Astrocyte (in vitro differentiated cells and primary cell): ENCODE results near the gene GRIK3. TPM values are rescaled to one million over a fixed set of nuclear protein-coding genes. Genes with fewer than 3 reads are reported as not detected.

Experiments
- DNase-seq: peaks from one replicate; pipeline ENCODE4 v3.0.0-alpha.2; 2010; ENCODE audit warnings: low read depth
- FAIRE-seq: peaks from 2 replicates; lab custom pipeline; 2011; peaks lifted over from hg19 to GRCh38; lab: Jason Lieb, UNC
- H2AFZ ChIP-seq: 2 replicates; pipeline ENCODE4 v1.6.0; 2012; ENCODE audit warnings: low read depth, low read length, inconsistent platforms
- H3K27ac ChIP-seq: 2 replicates; pipeline ENCODE4 v1.5.1; 2011; ENCODE audit warnings: low read depth, low read length, inconsistent platforms
- H3K27me3 ChIP-seq: 2 replicates; pipeline ENCODE4 v1.6.0; 2011; ENCODE audit warnings: low read length, inconsistent platforms; ENCODE audit not compliant: insufficient read depth
- H3K36me3 ChIP-seq: 2 replicates; pipeline ENCODE4 v1.5.1; 2011; ENCODE audit warnings: low read length, inconsistent platforms; ENCODE audit not compliant: insufficient read depth
- H3K4me1 ChIP-seq: 2 replicates; pipeline ENCODE4 v1.5.1; 2011; ENCODE audit warnings: low read length, inconsistent platforms; ENCODE audit not compliant: insufficient read depth
- H3K4me2 ChIP-seq: 2 replicates; pipeline ENCODE4 v1.6.0; 2012; ENCODE audit warnings: low read length, inconsistent platforms
- H3K4me3 ChIP-seq: 2 replicates; pipeline ENCODE4 v1.5.1; 2011; ENCODE audit warnings: low read depth, mild to moderate bottlenecking, low read length, inconsistent platforms; ENCODE audit not compliant: insufficient read depth
- H3K79me2 ChIP-seq: 2 replicates; pipeline ENCODE4 v1.6.0; 2012; ENCODE audit warnings: mild to moderate bottlenecking, low read length, inconsistent platforms; ENCODE audit not compliant: insufficient read depth
- H3K9ac ChIP-seq: 2 replicates; pipeline ENCODE4 v1.6.0; 2012; ENCODE audit warnings: mild to moderate bottlenecking, low read length, inconsistent platforms
- H3K9me3 ChIP-seq: 2 replicates; pipeline ENCODE4 v1.5.1; 2012; ENCODE audit warnings: low read depth, mild to moderate bottlenecking, low read length, inconsistent platforms; ENCODE audit not compliant: insufficient read depth
- H4K20me1 ChIP-seq: 2 replicates; pipeline ENCODE4 v1.6.0; 2012; ENCODE audit warnings: low read length, inconsistent platforms; ENCODE audit not compliant: insufficient read depth
- H3K27ac Mint-ChIP-seq: one replicate; pipeline ENCODE4 v1.8.0; 2021; ENCODE audit warnings: mild to moderate bottlenecking, mixed read lengths; ENCODE audit not compliant: unreplicated experiment
- H3K27me3 Mint-ChIP-seq: one replicate; pipeline ENCODE4 v1.8.0; 2021; ENCODE audit warnings: low read depth, mixed read lengths; ENCODE audit not compliant: unreplicated experiment
- H3K36me3 Mint-ChIP-seq: one replicate; pipeline ENCODE4 v1.8.0; 2021; ENCODE audit warnings: low read depth, mixed read lengths; ENCODE audit not compliant: unreplicated experiment
- H3K4me1 Mint-ChIP-seq: one replicate; pipeline ENCODE4 v1.8.0; 2021; ENCODE audit warnings: low read depth, mixed read lengths; ENCODE audit not compliant: unreplicated experiment
- H3K4me3 Mint-ChIP-seq: one replicate; pipeline ENCODE4 v1.8.0; 2021; ENCODE audit warnings: mild to moderate bottlenecking, moderate library complexity, mixed read lengths; ENCODE audit not compliant: unreplicated experiment
- H3K9me3 Mint-ChIP-seq: one replicate; pipeline ENCODE4 v1.8.0; 2021; ENCODE audit warnings: mild to moderate bottlenecking, mixed read lengths; ENCODE audit not compliant: unreplicated experiment
- EZH2 ChIP-seq: IDR thresholded peaks from 2 replicates; pipeline ENCODE4 v1.6.1; 2012; ENCODE audit warnings: mild to moderate bottlenecking, low read length, inconsistent platforms; ENCODE audit not compliant: insufficient read depth
- total RNA-seq: library from RNA; stranded (reverse); gene quantifications from 2 replicates; pipeline ENCODE4 v1.2.1, GENCODE V29; 2021
- TF ChIP-seq, protein P1 (sequence below): IDR thresholded peaks from 2 replicates; pipeline ENCODE4 v1.5.1; 2011; ENCODE audit warnings: low read depth, mild to moderate bottlenecking, inconsistent platforms, low read length, moderate library complexity; ENCODE audit not compliant: insufficient read depth

Gene GRIK3
- total RNA-seq, 1 donor from 2014 or later: 0.16 TPM

- Histone ChIP-seq H2AFZ (no peak overlapping the region), H3K27ac (no peak overlapping the region), H3K4me3 (no peak overlapping the region), H3K4me2 (no peak overlapping the region), H3K27me3 (no peaks in the 10 kb centered on the region), H3K4me1 (no peaks in the 10 kb centered on the region), H3K9ac (no peak overlapping the region), H3K36me3 (no peaks in the 10 kb centered on the region), H3K79me2 (no peaks in the 10 kb centered on the region), H3K9me3 (no peaks in the 10 kb centered on the region), H4K20me1 (no peaks in the 10 kb centered on the region)
- Mint-ChIP-seq H3K27ac (no peak overlapping the region), H3K4me3 (no peak overlapping the region), H3K4me1 (no peaks in the 10 kb centered on the region), H3K9me3 (peaks cover 5% of the 10 kb centered on the region), H3K36me3 (peaks cover 1% of the 10 kb centered on the region), H3K27me3 (peaks cover 34% of the 10 kb centered on the region)
- TF ChIP-seq, protein P1, sequence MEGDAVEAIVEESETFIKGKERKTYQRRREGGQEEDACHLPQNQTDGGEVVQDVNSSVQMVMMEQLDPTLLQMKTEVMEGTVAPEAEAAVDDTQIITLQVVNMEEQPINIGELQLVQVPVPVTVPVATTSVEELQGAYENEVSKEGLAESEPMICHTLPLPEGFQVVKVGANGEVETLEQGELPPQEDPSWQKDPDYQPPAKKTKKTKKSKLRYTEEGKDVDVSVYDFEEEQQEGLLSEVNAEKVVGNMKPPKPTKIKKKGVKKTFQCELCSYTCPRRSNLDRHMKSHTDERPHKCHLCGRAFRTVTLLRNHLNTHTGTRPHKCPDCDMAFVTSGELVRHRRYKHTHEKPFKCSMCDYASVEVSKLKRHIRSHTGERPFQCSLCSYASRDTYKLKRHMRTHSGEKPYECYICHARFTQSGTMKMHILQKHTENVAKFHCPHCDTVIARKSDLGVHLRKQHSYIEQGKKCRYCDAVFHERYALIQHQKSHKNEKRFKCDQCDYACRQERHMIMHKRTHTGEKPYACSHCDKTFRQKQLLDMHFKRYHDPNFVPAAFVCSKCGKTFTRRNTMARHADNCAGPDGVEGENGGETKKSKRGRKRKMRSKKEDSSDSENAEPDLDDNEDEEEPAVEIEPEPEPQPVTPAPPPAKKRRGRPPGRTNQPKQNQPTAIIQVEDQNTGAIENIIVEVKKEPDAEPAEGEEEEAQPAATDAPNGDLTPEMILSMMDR: no peak
- no peak for TF ChIP-seq EZH2
- FAIRE-seq (no peak), DNase-seq (no peak)
These were observed 281.9 kb downstream of the GRIK3 start for GRCh38 chr1:36752431-36752830.

- Histone ChIP-seq H3K9me3 (no peaks in the 10 kb centered on the region), H3K4me1 (no peaks in the 10 kb centered on the region), H3K9ac (no peak overlapping the region), H3K27ac (no peak overlapping the region), H3K36me3 (no peaks in the 10 kb centered on the region), H3K79me2 (no peaks in the 10 kb centered on the region), H3K4me2 (no peak overlapping the region), H2AFZ (no peak overlapping the region), H3K4me3 (no peak overlapping the region), H4K20me1 (no peaks in the 10 kb centered on the region), H3K27me3 (no peaks in the 10 kb centered on the region)
- Mint-ChIP-seq H3K4me1 (no peaks in the 10 kb centered on the region), H3K4me3 (no peak overlapping the region), H3K36me3 (no peaks in the 10 kb centered on the region), H3K27ac (no peak overlapping the region), H3K27me3 (peaks cover 28% of the 10 kb centered on the region), H3K9me3 (peaks cover 5% of the 10 kb centered on the region)
- TF ChIP-seq, protein P1: no peak
- no peak for TF ChIP-seq EZH2
- no peak for DNase-seq
- no peak for FAIRE-seq
These were observed 282.8 kb downstream of the GRIK3 start for GRCh38 chr1:36751525-36751924.

- H3K4me1 Mint-ChIP-seq: no peaks in the 10 kb centered on the region
- DNase-seq: no peak
- H3K27ac Mint-ChIP-seq: no peak overlapping the region
- no peaks in the 10 kb centered on the region for H3K9me3 ChIP-seq
- no peaks in the 10 kb centered on the region for H3K9me3 Mint-ChIP-seq
- no peaks in the 10 kb centered on the region for H3K36me3 ChIP-seq
- no peaks in the 10 kb centered on the region for H3K27me3 ChIP-seq
- TF ChIP-seq EZH2: no peak
- TF ChIP-seq, protein P1: no peak
- no peak overlapping the region for H3K4me2 ChIP-seq
- FAIRE-seq: no peak
- no peak overlapping the region for H3K4me3 Mint-ChIP-seq
- H3K27ac ChIP-seq: no peak overlapping the region
- no peaks in the 10 kb centered on the region for H3K36me3 Mint-ChIP-seq
- H3K4me3 ChIP-seq: no peak overlapping the region
- no peak overlapping the region for H2AFZ ChIP-seq
- no peaks in the 10 kb centered on the region for H3K4me1 ChIP-seq
- H3K9ac ChIP-seq: no peak overlapping the region
- peaks cover 12% of the 10 kb centered on the region for H3K27me3 Mint-ChIP-seq
- H3K79me2 ChIP-seq: no peaks in the 10 kb centered on the region
- no peaks in the 10 kb centered on the region for H4K20me1 ChIP-seq
These were observed 285.8 kb downstream of the GRIK3 start for GRCh38 chr1:36748466-36748865.
